Keratinocyte (primary cell): Measurements from ENCODE around the gene ROR2.

Source experiments
- CTCF ChIP-seq, 3 experiments: IDR thresholded peaks in 1 of 3; conservative IDR thresholded peaks in 1 of 3; optimal IDR thresholded peaks in 1 of 3; 2 replicates in 2 of 3; 3 replicates in 1 of 3; pipeline versions ENCODE3 to v1.5.1; 2011; ENCODE audit warnings: low read length in 3 of 3, mild to moderate bottlenecking in 3 of 3, moderate library complexity in 2 of 3, control low read depth in 1 of 3, inconsistent platforms in 1 of 3; ENCODE audit not compliant: insufficient read depth in 2 of 3; ENCODE audit errors: extremely low read depth in 1 of 3
- EZH2 ChIP-seq: IDR thresholded peaks from one replicate; pipeline ENCODE4 v1.6.1; 2012; ENCODE audit warnings: inconsistent platforms, mild to moderate bottlenecking, low read length, moderate library complexity

DNA sequence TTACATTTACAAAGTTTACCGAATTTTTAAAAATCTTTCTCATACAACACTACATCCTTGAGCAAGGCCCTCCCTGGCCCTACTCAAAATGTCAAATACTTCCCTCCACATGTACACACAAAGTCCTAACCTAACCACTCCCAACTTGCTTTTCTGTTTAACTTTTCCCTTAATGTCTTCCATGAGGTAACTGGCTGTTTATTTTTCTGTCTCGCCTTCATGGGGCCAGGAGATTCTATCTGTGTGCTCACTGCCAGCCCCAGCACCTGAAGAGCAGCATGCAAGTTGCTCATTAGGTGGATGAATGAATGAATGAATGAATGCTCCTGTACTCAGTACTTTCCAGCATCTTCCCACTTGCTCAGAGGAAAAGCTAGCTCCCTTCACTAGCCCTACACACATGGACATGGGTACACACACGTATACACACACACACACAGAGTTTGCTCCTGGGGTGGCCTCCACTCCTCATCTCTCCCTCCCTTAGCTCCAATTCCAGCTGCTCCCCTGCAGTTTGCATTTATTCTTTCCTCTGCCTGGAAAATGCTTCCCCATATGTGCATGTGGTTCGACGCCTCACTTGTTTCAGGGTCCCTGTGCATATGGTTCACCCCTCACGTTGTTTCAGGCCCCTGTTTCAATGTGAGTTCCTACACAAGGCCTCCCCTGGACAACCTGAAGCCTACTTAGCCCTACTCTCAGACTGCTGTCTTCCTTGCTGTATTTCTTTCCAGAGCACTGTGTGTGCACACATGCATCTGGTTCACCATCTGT, 165.2 kb downstream of the ROR2 start:
- TF ChIP-seq CTCF (optimal IDR thresholded peaks at IDR 0.05 in 1 of 3, IDR thresholded peaks at IDR 0.05 in 1 of 3, conservative IDR thresholded peaks at IDR 0.05 in 1 of 3; ENCODE audit: extremely low read depth in 1 of 3, insufficient read depth in 2 of 3, low read length in 3 of 3) (no peak), EZH2 (no peak)
